ENCODE results near the gene ECE1.
"Not testable (repeated sequence)": the region's sequence is repeated elsewhere in the genome, so short reads cannot be mapped to it uniquely, and the experiment has no call there.

ECE1 gene

DNA sequence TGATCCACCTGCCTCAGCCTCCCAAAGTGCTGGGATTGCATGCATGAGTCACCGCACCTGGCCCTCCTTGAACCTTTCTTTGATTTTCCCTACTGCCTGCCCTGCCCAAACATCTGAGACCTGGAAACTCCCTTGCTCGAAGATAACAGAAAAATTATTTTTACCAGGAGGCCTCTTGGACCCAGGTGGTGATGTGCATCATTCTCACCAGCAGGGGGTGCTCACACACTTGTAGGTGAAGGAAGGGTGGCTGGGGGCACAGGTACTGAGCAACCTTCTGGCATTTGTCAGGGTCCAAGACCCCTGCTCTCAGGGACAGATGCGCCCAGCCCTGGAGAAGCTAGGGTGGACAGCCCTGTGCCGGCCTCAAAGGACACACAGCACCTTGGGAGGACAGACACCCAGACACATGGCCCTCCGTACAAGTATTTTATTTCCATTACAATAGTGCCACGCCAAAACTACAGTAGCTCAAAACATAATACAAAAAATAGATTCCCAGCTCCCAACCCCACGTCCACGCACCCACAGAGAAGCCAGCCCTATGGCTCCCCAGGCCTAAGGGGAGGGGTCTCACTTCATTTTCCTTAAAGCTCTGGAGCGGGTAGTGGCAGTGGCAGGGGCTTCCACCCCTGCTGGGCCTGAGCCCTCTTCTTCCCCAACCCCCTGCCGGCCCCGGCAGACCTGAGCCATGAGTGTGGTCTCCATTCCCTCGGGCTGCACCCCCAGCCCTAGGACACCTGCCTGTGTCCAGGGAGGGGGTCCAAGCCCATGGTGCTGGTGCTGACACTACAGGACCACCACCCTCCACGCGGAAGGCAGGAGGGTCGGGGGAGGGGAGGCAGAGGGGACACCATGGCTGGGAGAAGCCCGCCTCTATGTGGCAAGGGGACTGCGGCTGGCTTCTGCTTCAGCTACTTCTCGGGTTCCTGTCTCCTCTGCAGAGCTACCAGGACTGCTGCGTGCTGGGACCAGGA, 73.1 kb downstream of the ECE1 start:
- DNase-seq = no peak

DNA sequence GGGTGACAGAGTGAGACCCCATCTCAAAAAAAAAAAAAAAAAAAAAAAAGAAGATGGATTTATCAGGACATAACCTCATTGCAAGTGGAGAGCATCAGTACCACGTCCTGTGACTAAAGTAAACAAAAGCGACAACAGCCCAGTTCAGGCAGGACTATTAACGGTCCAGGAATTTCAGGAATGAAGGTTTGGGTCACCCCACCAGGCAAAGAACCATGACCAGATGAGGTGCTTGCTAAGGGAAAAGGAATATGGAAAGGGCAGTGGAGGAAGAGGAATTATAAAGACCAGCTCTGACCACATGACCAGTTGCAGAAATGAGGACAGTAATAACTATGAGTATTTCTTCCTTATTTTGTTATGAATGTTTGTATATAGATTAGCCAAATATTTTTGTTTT, 78.1 kb downstream of the ECE1 start:
- no peak for DNase-seq

DNA sequence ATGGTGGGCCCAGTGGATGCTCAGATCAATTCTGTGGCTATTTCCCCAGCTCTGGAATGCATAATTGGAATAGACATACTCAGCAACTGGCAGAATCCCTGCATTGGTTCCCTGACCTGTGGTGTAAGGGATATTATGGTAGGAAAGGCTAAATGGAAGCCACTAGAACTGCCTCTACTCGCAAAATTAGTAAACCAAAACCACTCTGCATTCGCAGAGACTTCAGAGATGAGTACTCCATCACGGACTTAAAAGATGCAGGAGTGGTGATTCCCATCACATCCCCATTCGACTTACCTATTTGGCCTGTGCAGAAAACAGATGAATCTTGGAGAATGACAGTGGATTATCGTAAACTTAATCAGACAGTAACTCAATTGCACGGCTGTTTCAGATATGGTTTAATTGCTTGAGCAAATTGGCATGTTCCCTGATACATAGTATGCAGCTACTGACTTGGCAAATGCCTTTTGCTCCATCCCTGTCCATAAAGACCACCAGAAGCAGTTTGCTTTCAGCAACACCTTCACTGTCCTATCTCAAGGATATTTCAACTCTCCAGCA, 82.0 kb downstream of the ECE1 start:
- not testable (repeated sequence) for DNase-seq

DNA sequence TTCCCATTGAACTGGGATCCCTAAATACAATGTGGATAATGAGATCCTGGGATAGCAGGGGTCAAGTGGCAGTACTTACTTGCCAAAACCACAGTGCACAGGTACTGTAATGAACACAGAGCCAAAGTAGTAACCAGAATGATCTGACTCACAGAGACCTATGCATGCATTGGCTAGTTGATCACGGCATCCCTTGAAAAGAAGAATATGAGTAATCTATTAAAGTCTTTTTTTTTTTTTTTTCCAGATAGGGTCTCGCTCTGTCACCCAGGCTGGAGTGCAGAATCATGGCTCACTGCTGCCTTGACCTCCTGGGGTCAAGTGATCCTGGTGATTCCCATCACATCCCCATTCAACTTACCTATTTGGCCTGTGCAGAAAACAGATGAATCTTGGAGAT, 84.1 kb downstream of the ECE1 start:
- no peak for DNase-seq

DNA sequence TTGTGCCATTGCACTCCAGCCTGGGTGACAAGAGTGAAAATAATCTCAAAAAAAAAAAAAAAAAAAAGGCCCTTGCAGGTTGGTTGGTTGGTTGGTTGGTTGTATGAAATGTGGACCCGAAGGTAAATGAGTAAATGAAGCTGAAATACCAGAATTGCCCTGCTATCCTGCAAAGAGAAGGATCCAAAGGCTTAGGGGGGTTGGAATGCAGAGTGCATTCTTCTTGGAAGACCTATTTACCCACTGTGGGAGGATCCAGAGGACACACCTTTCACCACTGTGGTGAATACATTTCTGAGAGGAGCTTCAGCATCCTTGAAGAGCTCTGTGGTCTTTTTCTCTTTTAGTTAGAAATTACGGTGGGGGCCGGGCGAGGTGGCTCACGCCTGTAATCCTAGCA, 84.8 kb downstream of the ECE1 start:
- no peak for DNase-seq

DNA sequence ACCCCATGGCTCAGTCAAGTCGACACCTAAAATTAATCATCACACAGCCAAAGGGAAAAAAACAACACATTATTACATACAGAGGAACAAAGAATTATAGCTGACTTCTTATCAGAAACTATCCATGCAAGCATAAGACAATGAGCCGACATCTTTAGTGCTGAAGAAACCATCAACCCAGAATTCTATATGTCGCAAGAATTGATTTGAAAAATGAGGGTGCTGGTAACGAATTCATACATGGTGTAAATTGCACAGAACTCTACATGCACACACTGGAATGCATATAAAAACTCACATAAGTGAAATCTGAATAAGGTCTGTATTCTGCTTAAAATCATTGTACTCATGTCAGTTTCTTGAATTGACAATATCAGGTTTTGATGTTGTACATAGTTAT, 88.6 kb downstream of the ECE1 start:
- DNase-seq = no peak

DNA sequence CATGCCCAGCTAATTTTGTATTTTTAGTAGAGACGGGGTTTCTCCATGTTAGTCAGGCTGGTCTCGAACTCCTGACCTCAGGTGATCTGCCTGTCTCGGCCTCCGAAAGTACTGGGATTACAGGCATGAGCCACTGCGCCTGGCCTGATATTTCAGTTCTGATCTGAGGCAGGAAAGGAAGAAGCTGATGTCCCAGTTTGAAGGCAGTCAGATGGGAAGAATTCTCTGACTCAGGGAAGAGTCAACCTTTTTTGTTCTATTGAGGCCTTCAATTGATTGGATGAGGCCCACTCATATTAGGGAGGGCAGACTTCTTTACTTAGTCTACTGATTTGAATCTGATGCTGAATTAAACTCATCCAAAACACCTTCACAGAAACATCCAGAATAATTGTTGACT, 89.0 kb downstream of the ECE1 start:
- DNase-seq = not testable (repeated sequence)

DNA sequence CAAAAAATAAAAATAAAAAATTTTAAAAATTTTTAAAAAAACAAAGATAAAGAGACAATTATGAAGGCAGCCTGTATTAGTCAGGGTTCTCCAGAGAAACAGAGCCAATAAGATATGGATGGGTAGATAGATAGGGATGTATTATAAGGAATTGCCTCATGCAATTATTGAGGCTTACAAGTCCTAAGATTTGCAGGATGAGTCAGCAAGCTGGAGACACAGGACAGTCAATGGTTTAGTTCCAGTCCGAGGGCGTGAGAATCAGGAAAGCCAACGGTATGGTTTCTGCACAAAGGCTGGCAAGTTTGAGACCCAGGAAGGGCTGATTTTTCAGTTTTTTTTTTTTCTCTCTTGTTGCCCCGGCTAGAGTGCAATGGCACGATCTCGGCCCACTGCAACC, 89.5 kb downstream of the ECE1 start:
- no peak for DNase-seq

DNA sequence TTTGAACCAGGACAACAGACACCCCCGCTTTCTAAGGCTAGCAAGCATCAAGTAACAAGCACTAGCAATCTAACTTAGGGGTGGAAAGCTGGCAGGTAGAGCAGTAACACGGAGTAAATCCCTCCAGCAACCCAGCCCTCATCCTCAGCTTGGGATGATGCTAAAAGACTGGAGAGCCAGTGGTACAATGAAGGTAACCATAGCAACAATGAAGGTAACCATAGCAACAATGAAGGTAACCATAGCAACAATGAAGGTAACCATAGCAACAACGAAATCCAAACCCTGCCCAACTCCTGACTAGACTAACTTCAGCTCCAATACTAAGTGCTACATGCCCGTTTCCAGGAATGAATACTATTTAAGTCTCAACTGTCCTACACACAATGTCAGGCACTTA, 91.3 kb downstream of the ECE1 start:
- DNase-seq = no peak

DNA sequence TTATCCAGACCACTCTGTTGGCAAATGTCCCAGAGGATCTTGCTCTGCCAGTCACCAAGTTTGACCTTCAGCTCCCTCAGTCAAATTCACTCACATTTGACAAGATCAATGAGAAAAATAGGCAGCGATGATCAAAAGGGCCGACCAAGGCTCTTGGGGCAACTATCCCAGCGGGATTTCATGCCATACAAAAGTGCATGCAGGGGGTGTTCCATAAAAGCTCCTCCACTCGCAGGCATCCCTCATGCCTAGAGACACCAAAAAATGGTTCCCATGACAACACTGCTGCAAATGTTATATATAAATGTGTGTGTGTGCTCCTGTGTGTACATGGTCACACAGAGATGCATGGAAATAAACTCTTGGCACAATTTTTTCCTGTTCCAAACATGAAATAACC, 97.4 kb downstream of the ECE1 start:
- no peak for DNase-seq

DNA sequence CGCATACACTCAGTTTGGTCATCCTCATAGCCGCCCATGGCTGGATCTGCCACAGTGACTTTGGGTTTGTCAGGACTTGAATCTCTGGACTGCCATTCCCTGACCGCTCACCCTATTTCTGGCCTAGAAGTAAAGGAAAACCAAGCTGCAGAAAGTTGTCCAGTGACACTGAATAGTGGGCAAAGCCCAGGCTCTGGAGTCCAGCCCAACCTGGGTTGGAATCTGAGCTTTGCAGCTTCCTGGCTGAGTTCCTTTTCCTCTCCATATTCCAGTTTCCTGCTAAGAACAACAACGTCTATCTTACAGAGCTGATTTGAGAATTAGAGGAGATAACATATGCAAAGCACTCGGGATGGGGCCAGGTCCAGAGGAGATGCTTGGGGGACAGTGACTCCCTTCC, 98.0 kb downstream of the ECE1 start:
- DNase-seq = no peak

DNA sequence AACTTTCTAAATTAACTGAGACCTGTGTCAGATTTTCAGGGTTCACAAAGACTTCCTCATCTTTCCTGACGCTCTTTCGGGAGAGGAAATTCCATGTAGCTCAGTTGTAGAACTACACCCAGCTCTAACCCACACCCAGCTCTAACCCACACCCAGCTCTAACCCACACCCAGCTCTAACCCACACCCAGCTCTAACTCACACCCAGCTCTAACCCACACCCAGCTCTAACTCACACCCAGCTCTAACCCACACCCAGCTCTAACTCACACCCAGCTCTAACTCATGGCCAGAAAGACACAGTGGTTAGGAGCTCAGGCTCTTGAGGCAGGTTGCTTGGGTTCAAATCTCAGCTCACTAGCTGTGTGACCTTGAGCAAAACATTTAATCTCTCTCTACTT, 99.5 kb downstream of the ECE1 start:
- not testable (repeated sequence) for DNase-seq

DNA sequence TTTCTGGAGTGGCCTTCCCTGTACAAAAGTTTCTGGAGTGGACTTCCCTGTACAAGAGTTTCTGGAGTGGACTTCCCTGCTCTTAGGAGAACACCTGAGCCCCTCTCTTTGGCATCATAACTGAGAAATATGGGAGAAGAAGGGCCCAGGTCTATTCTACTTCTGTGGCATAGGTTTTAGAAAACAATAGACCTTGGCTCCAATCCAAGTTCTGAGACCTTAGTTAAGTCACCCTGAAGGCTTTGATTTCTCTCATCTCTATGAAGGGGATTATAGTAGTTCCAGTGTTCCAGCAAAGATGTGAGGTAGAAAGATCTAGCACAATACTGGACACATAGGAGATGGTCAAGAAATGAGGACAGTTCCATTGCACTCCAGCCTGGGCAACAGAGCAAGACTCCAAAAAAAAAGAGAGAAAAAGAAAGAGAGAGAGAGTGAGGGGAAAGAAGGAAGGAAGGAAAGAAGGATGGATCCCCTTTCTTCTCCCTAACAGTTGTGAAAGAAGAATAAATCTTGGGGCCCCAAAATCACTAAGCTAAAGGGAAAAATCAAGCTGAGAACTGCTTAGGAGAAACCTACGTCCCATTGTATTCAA, 100.3 kb downstream of the ECE1 start:
- no peak for DNase-seq

DNA sequence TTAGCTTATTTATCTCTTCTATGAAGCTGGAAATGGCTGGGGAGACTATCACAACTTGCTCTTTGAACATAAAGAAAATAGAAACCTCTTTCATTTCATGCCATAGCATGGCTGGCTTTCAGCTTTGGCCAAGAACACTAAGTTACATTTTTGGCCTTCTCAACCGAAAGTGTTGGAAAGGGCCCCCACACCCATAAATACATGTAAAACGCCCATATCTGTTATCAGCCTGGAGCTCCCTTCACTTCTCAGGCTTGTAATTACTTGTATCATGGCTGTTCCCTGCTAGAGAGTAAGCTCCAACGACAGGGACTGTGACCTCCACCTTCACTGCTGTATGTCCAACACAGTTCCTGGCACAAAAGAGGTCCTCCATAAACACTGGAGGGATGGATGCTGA, 100.8 kb downstream of the ECE1 start:
- no peak for DNase-seq

DNA sequence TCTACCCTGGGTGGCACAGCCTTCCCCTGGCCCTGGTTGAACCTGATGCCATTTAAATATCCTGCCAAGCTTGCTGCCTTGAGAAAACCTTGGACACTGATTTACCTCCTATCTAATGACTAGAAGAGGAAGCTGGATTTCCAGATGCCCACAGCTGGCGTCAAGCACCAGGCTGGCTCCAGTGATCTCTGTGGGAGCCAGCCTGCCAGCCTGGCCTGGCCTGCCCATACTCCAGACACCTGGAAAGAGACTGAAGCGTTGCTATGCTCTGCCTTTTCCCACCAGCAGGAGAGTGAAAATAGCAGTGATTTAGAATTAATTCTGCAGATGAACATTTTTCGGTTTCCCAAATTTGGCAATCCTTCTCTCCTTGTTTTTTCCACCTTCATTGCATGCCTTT, 102.0 kb downstream of the ECE1 start:
- DNase-seq = no peak

DNA sequence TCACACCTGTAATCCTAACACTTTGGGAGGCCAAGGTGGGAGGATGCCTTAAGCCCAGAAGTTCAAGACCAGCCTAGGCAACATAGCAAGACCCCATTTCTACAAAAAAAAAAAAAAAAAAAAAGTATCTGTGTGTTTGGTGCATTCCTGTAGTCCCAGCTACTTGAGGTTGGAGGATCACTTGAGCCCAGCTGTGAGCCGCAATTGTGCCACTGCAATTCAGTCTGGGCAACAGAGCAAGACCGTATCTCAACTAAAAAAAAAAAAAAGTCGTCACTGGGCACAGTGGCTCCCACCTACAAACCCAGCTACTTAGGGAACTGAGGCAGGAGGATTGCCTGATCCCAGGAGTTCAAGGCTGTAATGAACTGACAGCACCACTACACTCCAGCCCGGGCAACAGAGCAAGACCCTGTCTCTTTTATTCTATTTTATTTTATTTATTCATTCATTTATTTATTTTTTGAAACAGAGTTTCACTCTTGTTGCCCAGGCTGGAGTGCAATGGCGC, 105.0 kb downstream of the ECE1 start:
- DNase-seq = no peak

DNA sequence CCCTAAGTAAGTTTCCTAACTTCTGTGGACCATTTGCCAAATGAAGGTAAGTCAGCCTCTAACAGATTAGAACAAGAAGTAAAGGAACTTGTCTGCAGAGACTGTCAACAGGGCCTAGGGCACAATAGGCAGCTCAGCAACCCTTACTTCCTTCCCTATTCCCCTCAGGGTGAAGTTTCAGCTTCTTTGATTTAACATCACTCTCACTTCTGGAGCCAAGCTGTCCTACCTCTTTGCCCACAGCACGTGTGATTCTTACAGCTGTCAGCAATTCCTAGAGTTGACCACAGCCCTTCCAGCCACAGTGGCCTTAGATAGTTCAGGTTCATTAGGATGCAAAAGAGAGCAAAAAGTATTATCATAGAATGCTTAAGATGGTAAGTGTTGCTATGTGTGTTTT, 106.0 kb downstream of the ECE1 start:
- DNase-seq = no peak

DNA sequence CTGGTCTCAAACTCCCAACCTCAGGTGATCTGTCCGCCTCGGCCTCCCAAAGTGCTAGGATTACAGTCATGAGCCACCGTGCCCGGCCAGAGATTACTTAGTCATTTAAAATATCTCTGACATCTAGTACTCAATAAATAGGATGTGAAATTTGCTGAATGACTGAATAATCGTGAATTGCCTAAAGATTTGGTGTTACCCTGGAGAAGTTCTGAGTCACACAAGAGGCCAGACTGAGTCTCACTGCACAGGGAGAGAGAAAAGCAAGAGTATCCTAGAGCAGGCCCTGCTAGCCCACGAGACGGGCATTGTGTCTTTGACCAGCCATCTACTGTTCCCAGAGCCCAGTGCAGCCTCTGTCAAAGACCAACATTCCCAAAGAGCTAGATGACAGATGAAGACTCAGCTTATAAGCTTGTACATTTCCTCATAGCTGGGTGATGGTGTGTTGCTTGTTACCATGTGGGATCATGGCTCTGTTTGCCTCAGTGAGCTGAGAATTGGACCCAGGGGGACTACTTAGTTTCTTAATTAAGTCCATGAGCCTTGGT, 108.0 kb downstream of the ECE1 start:
- DNase-seq = no peak

DNA sequence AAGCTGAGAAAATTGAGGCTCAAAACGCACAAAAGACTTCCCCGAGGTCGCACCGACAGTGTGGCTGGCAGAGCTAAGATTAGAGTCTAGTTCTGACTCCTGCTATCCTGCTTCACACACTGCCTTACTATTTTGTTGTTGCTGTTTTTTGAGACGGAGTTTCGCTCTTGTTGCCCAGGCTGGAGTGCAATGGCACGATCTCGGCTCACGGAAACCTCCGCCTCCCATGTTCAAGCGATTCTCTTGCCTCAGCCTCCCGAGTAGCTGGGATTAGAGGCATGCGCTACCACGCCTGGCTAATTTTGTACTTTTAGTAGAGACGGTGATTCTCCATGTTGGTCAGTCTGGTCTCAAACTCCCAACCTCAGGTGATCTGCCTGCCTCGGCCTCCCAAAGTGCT, 112.0 kb downstream of the ECE1 start:
- DNase-seq = not testable (repeated sequence)

DNA sequence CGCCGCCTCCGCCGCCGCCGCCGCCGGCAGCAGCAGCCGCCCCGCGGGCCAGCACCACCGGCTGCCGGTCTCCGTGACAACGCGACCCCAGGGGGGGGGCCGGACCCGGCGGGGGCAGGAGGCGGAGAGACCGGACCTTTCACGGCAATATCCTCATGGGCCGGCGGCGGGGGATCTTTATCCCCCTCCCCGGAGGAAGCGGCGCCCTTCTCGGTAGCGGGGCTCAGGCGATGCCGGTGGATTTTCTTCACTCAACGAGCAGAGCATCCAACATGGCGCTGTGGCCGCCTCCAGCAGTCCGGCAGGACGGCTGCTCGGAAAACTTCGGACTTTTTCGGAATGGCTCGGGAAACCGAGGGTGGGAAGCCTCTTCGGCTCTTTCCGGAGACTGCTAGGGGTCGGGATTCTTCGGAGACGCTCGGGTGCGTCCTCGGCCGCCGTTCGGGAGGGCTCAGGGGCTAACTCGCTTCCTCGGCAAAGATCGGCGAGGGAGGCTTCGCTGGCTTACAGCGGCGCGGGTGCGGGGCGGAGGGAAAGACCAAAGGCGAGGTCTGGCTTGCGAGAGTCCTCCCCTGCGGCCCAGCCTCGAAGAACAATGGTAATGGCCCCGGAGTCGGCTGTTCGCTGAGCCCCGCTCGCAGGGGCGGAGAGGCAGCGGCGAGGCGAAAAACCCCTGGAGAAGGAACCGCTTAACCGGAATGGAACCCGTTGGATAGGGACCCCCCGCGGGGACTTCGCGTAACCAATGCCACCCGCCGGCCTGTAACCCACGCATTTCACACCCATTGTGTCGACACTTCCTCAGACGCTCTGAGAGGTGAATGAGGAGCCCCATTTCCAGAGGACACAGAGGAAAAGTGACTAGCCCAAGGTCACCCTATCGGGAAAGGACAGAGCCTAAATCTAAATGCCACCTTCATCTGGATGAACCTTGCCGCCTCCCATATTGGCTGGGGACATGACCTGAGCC, 113.4 kb downstream of the ECE1 start, which contains the start of gene EIF4G3:
Gene EIF4G3, minus strand, starts transcription at position 312 of the 970 bp plus-strand sequence. CDS start 174,155 bp downstream, outside the sequence.
- peak; percentile 99 for DNase-seq

DNA sequence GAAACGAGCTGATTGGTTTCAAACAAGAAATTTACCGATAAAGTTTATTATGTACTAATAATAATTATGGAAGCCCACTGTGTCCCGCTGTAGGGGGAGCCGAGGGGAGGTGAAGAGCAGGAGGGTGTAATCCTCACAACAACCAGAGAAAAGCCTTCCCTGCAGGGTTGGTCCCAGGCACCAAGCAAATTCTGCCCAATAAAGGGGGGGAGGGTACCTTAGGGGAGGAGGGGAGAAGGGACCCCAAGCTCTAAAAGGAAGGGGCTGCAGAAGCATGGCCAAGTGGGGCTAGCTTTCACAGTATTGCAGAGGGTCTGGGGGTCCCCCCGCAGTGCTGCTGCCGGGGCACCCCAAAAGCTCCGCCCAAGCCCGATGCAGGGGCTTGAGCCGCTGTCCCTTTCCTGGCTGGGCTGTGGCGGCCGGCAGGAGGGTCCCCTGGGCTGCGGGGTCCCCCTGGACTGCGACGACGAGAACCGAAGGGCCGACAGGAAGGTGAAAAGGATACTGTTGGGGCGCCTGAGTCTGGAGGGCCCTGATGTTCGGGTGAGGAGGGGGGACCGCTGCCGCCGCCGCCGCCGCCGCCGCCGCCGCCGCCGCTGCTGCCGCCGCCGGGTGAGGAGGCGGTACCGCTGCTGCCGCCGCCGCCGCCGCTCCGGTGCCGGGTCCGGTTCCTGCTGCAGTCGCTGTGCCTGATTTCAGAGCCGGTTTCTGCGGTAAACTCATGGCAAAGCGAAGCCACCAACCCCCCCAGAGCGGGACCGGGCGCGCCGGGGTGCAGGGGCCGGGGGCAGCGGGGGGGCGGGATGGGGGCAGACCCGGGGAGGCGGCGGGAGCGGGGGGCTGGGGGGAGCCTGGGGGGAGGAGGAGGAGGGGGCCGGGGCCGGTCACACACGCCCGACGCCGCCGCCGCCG, 114.3 kb downstream of the ECE1 start:
- DNase-seq = peak; percentile 37

Measured in midbrain (tissue), 1 donor.